GM12878 (cell line): ENCODE results near the gene SPAG6. TPM values are rescaled to one million over a fixed set of nuclear protein-coding genes. Genes with fewer than 3 reads are reported as not detected.

Experiments used
- ATAC-seq: fragments of 200-7000 bp; cut with Tn5 transposase; 3 replicates; pipeline ENCODE4 v1.9.1; 2020; ENCODE audit warnings: mild to moderate bottlenecking, moderate library complexity
- BruUV-seq: library from RNA; stranded (reverse); fragments of 400-500 nt; replicated peaks from 2 replicates; lab custom pipeline; 2021; lab: Mats Ljungman, UMichigan
- CTCF ChIA-PET: fragments of 300-600 bp; sonication (Branson Sonifier 250); formaldehyde crosslinking; extraction: SDS; loops from one replicate; lab custom pipeline; 2021; ENCODE audit warnings: inconsistent platforms; lab: Yijun Ruan, JAX
- POLR2A ChIA-PET: fragments of 350-600 bp; formaldehyde crosslinking; extraction: SDS; loops from one replicate; lab custom pipeline; 2021; ENCODE audit warnings: inconsistent platforms; lab: Charles Lee
- RAD21 ChIA-PET: fragments of 300-600 bp; sonication (Branson Sonifier 250); formaldehyde crosslinking; loops from one replicate; lab custom pipeline; 2023; ENCODE audit warnings: antibody characterized with exemption; ENCODE audit not compliant: unreplicated experiment; lab: Charles Lee
- SMC1A ChIA-PET: fragments of 300-600 bp; sonication (Branson Sonifier 250); formaldehyde crosslinking; loops from one replicate; lab custom pipeline; 2023; ENCODE audit not compliant: unreplicated experiment, uncharacterized antibody; lab: Charles Lee
- DNase-seq: peaks from one replicate; pipeline ENCODE4 v3.0.0-alpha.2; 2011; ENCODE audit warnings: low read depth, low spot score
- FAIRE-seq: peaks from 3 replicates; lab custom pipeline; 2011; peaks lifted over from hg19 to GRCh38; lab: Jason Lieb, UNC
- H2AFZ ChIP-seq: 2 replicates; pipeline ENCODE4 v1.6.0; 2011; ENCODE audit warnings: low read depth, low read length, control low read depth; ENCODE audit not compliant: control insufficient read depth
- H3K27ac ChIP-seq: 2 replicates; pipeline ENCODE4 v1.5.1; 2011; ENCODE audit warnings: control low read depth; ENCODE audit not compliant: control insufficient read depth, insufficient read depth
- H3K27me3 ChIP-seq, 2 experiments: replicated peaks in 1 of 2; 2 replicates each; pipeline versions ENCODE4 v1.6.0 to v1.6.1; 2011; ENCODE audit warnings: low read length in 1 of 2; ENCODE audit not compliant: control insufficient read depth in 2 of 2, insufficient read depth in 2 of 2
- H3K36me3 ChIP-seq, 2 experiments: 2 replicates each; pipeline ENCODE4 v1.5.1; 2011; ENCODE audit warnings: low read length in 1 of 2; ENCODE audit not compliant: control insufficient read depth in 2 of 2, insufficient read depth in 2 of 2
- H3K4me1 ChIP-seq: 2 replicates; pipeline ENCODE4 v1.6.1; 2011; ENCODE audit warnings: mild to moderate bottlenecking, low read length, moderate library complexity, mixed read lengths; ENCODE audit not compliant: control insufficient read depth, insufficient read depth
- H3K4me2 ChIP-seq: 2 replicates; pipeline ENCODE4 v1.6.0; 2011; ENCODE audit warnings: control low read depth; ENCODE audit not compliant: control insufficient read depth, insufficient read depth
- H3K4me3 ChIP-seq: fragments of 200-600 bp; sonication (generic); 2 replicates; pipeline ENCODE4 v1.5.1; 2016
- H3K79me2 ChIP-seq: 2 replicates; pipeline ENCODE4 v1.6.0; 2011; ENCODE audit warnings: low read length; ENCODE audit not compliant: control insufficient read depth, insufficient read depth
- H3K9ac ChIP-seq: 2 replicates; pipeline ENCODE4 v1.8.0; 2011; ENCODE audit warnings: low read length, control low read depth, mixed read lengths; ENCODE audit not compliant: control insufficient read depth, insufficient read depth
- H3K9me3 ChIP-seq: replicated peaks from 3 replicates; pipeline ENCODE4 v1.5.1; 2011; ENCODE audit warnings: mild to moderate bottlenecking, low read length; ENCODE audit not compliant: control insufficient read depth, insufficient read depth
- H4K20me1 ChIP-seq: 2 replicates; pipeline ENCODE4 v1.6.0; 2011; ENCODE audit not compliant: control insufficient read depth, insufficient read depth
- CBX3 ChIP-seq: fragments of 200-600 bp; sonication (generic); IDR thresholded peaks from 2 replicates; pipeline ENCODE4 v1.6.1; 2016; ENCODE audit warnings: low read depth, borderline replicate concordance
- EGR1 ChIP-seq, 2 experiments: IDR thresholded peaks; 1 replicate in 1 of 2; 2 replicates in 1 of 2; pipeline ENCODE4 v1.6.1; 2011 to 2012; ENCODE audit warnings: low read depth in 2 of 2, low read length in 2 of 2, borderline replicate concordance in 1 of 2, mild to moderate bottlenecking in 1 of 2, moderate library complexity in 1 of 2
- IKZF1 ChIP-seq: fragments of 450-650 bp; conservative IDR thresholded peaks from 2 replicates; pipeline ENCODE4 v1.6.1; 2017; ENCODE audit warnings: antibody characterized with exemption, mild to moderate bottlenecking
- NFIC ChIP-seq: IDR thresholded peaks from 2 replicates; pipeline ENCODE4 v1.6.1; 2012; ENCODE audit warnings: low read depth, mild to moderate bottlenecking, inconsistent platforms, low read length, moderate library complexity
- SMARCA5 ChIP-seq: fragments of 450-650 bp; IDR thresholded peaks from 2 replicates; pipeline ENCODE4 v1.6.1; 2017; ENCODE audit warnings: mild to moderate bottlenecking
- USF1 ChIP-seq: IDR thresholded peaks from 2 replicates; pipeline ENCODE4 v1.6.1; 2011; ENCODE audit warnings: borderline replicate concordance, low read depth, mild to moderate bottlenecking, moderate library complexity, mixed read lengths, low read length; ENCODE audit not compliant: insufficient read depth; ENCODE audit errors: extremely low read length
- ZBTB40 ChIP-seq: fragments of 450-650 bp; IDR thresholded peaks from 2 replicates; pipeline ENCODE4 v1.6.1; 2016; ENCODE audit warnings: mild to moderate bottlenecking, moderate library complexity, borderline replicate concordance
- WGBS: methylation state at CpG from one replicate; pipeline ENCODE4 v1.1.6; 2016; ENCODE audit warnings: low lambda C conversion rate; ENCODE audit not compliant: insufficient replicate concordance, insufficient coverage; ENCODE audit errors: missing lambda C conversion rate; 5-methylcytosine and 5-hydroxymethylcytosine counted together
- in situ Hi-C: fragments of 300-500 bp; cut with MboI; formaldehyde crosslinking; loops from 9 replicates; pipeline ENCODE4 v1.14.3; 2018; ENCODE audit warnings: mixed read lengths
- intact Hi-C: fragments of 100-400 bp; cut with micrococcal nuclease; formaldehyde crosslinking; loops from one replicate; pipeline ENCODE4 v1.14.2; 2022; ENCODE audit not compliant: unreplicated experiment
- polyA plus RNA-seq, 11 experiments: library from polyadenylated mRNA; depleted of rRNA in 4 of 11; unstranded in 6 of 11; stranded (reverse) in 5 of 11; fragments of >200 nt; fragmentation: Nextera tagmentation in 4 of 11; fragmentation: Illumina TruSeq in 1 of 11; extraction: Ambion mirVana in 4 of 11; extraction: Trizol in 1 of 11; gene quantifications; 1 replicate in 1 of 11; 2 replicates in 10 of 11; pipeline versions ENCODE4 v1.2.1 to v1.2.3, GENCODE V29; 2011 to 2016; ENCODE audit warnings: inconsistent platforms in 2 of 11, missing spikeins in 2 of 11, low read depth in 1 of 11
- total RNA-seq, 4 experiments: library from RNA; depleted of rRNA in 3 of 4; stranded (reverse); fragments of >200 nt in 3 of 4; fragmentation: Illumina TruSeq in 1 of 4; extraction: Trizol in 1 of 4; gene quantifications; 2 replicates each; pipeline versions ENCODE4 v1.2.1 to v1.2.3, GENCODE V29; 2013 to 2021

Gene SPAG6
- total and polyA plus RNA-seq, 10 of the 15 experiments (the other 5 are each of a cell fraction or from before 2014, with no cell fraction given): 0.13 to 0.99 (median 0.40) TPM; not detected in 1

- Histone ChIP-seq H3K4me3 (peak overlapping the region; percentile 56; the same call in 1 of the 2 replicates), H3K9ac (peak overlapping the region; percentile 62)
Observed at GRCh38 chr10:22319980-22320558, 25.2 kb upstream of the SPAG6 start.

GRCh38 chr10:22320591-22321155 lies 24.6 kb upstream of the SPAG6 start, which contains the start of gene BMI1:
BMI1 (plus strand) TSS chr10:22321099; CDS start chr10:22326450, 5,351 bp downstream.
- DNase-seq (no peak), FAIRE-seq (no peak), ATAC-seq (peak; percentile 32)
- no peaks in the 10 kb centered on the region; a peak in 1 of 4 replicates for H3K36me3 ChIP-seq
- peaks cover 2% of the 10 kb centered on the region; the same call in 2 of the 3 replicates for H3K9me3 ChIP-seq
- peak within 1 kb of the TSS; percentile 83 for H3K4me3 ChIP-seq
- peaks cover 19% of the 10 kb centered on the region for H3K79me2 ChIP-seq
- BruUV-seq: no TSS peak
- ChIA-PET SMC1A (no interaction called here), RAD21 (interaction anchor here (0.9 kb wide), 1 partner anchor 20 kb away, joined by 3 read pairs; no protein-coding TSS in a partner anchor), CTCF (no interaction called here), POLR2A (no interaction called here)
- H4K20me1 ChIP-seq: peaks cover 2% of the 10 kb centered on the region; the same call in 1 of the 2 replicates
- H3K27me3 ChIP-seq: peaks cover 3 to 14% of the 10 kb centered on the region in 2 experiments
- under 1% methylated on average over 32 of the region's 85 CpGs for WGBS
- peak within 1 kb of the TSS; percentile 75 for H3K9ac ChIP-seq
- intact Hi-C loops (loop anchor here (5.0 kb wide), 2 partner anchors 318 to 667 kb away; partner anchors contain the start of gene DNAJC1), in situ Hi-C loops (no loop called here)
- H3K4me2 ChIP-seq: peak within 1 kb of the TSS; percentile 98
- H3K4me1 ChIP-seq: peaks cover 25% of the 10 kb centered on the region
- H2AFZ ChIP-seq: peak within 1 kb of the TSS; percentile 55
- peak within 1 kb of the TSS; percentile 33; the same call in 1 of the 2 replicates for H3K27ac ChIP-seq
- TF ChIP-seq IKZF1 (no peak), NFIC (no peak), ZBTB40 (no peak), SMARCA5 (peak; percentile 40; the same call in 1 of the 2 replicates), USF1 (peak; percentile 64)

More at GRCh38 chr10:22319980-22320558, 25.2 kb upstream of the SPAG6 start:
- peak overlapping the region; percentile 33; the same call in 1 of the 2 replicates for H3K27ac ChIP-seq
- DNase-seq (no peak), FAIRE-seq (no peak), ATAC-seq (no peak)
- SMC1A ChIA-PET: interaction anchor here (1.0 kb wide), 1 partner anchor 24 kb away, joined by 3 read pairs; no protein-coding TSS in a partner anchor
- peak overlapping the region; percentile 89 for H3K4me2 ChIP-seq
- peaks cover 2% of the 10 kb centered on the region; the same call in 1 of the 2 replicates for H4K20me1 ChIP-seq
- H2AFZ ChIP-seq: peak overlapping the region; percentile 55
- no peaks in the 10 kb centered on the region; a peak in 1 of 4 replicates for H3K36me3 ChIP-seq
- TF ChIP-seq CBX3 (no peak), EGR1 (IDR thresholded peaks at IDR 0.05; ENCODE audit: borderline replicate concordance in 1 of 2, low read depth in 2 of 2, low read length in 2 of 2) (peak in 1 of 2 experiments; percentile 61; a peak in 1 of 3 replicates)
- POLR2A ChIA-PET: interaction anchor here (1.3 kb wide), 1 partner anchor 20 kb away, joined by 4 read pairs; no protein-coding TSS in a partner anchor
- no TSS peak for BruUV-seq
- CTCF ChIA-PET: interaction anchor here (1.0 kb wide), 1 partner anchor 669 kb away, joined by 3 read pairs; no protein-coding TSS in a partner anchor
- H3K27me3 ChIP-seq: peaks cover 3 to 14% of the 10 kb centered on the region in 2 experiments
- peaks cover 2% of the 10 kb centered on the region; the same call in 2 of the 3 replicates for H3K9me3 ChIP-seq
- intact Hi-C loops (loop anchor here (5.0 to 10.0 kb wide), 6 partner anchors 68 to 825 kb away; partner anchors contain the start of genes DNAJC1 and PIP4K2A), in situ Hi-C loops (loop anchor here (5.0 kb wide), 2 partner anchors 313 to 793 kb away; partner anchors contain the start of gene SKIDA1)
- peaks cover 28% of the 10 kb centered on the region for H3K4me1 ChIP-seq
- H3K79me2 ChIP-seq: peaks cover 17% of the 10 kb centered on the region
- RAD21 ChIA-PET: interaction anchor here (0.8 to 1.5 kb wide), 3 partner anchors 21 to 299 kb away, joined by 3 to 6 read pairs (median 3); no protein-coding TSS in a partner anchor
- WGBS: 3% methylated on average over 30 of the region's 30 CpGs
